ENCODE results near the gene ZC3H18. TPM values are rescaled to one million over a fixed set of nuclear protein-coding genes. Genes with fewer than 3 reads are reported as not detected.
A peak's percentile ranks its signal among the peaks of the same experiment; 100 is the strongest.

The ZC3H18 gene
- total RNA-seq, 3 donors from 2014 or later: 12.5 to 14.9 (median 13.3) TPM

GRCh38 chr16:88632587-88632930 lies 62.4 kb downstream of the ZC3H18 start:
- H3K4me3 ChIP-seq: no peak overlapping the region
- H3K9me3 ChIP-seq: no peaks in the 10 kb centered on the region
- TF ChIP-seq POLR2AphosphoS5 (IDR thresholded peaks at IDR 0.05): no peak
- TF ChIP-seq POLR2A (IDR thresholded peaks at IDR 0.05): no peak
- TF ChIP-seq CTCF (IDR thresholded peaks at IDR 0.05): no peak
- H3K27me3 ChIP-seq: peaks cover 2 to 14% of the 10 kb centered on the region in 2 donors
- intact Hi-C loops (cut with DNase I; ENCODE audit: low total_unique reads): no loop called here
- H3K4me1 ChIP-seq: peaks cover 0 to 12% of the 10 kb centered on the region in 2 donors
- DNase-seq (ENCODE audit: low spot score in 2 of 2): no peak
- no peak overlapping the region for H3K27ac ChIP-seq
- H3K36me3 ChIP-seq: peaks cover 8% of the 10 kb centered on the region

GRCh38 chr16:88633684-88634140 lies 63.5 kb downstream of the ZC3H18 start:
- peaks cover 0 to 12% of the 10 kb centered on the region in 2 donors for H3K4me1 ChIP-seq
- no peak for DNase-seq (ENCODE audit: low spot score in 2 of 2)
- peak overlapping the region; percentile 29 to 69 (median 44) for H3K4me3 ChIP-seq
- no peak overlapping the region for H3K27ac ChIP-seq
- H3K27me3 ChIP-seq: peaks cover 2 to 20% of the 10 kb centered on the region in 2 donors
- intact Hi-C loops (cut with DNase I; ENCODE audit: low total_unique reads): no loop called here
- peaks cover 8% of the 10 kb centered on the region for H3K36me3 ChIP-seq
- H3K9me3 ChIP-seq: no peaks in the 10 kb centered on the region
- TF ChIP-seq POLR2AphosphoS5 (IDR thresholded peaks at IDR 0.05) (no peak), CTCF (IDR thresholded peaks at IDR 0.05) (no peak), POLR2A (IDR thresholded peaks at IDR 0.05) (no peak)

- no peak overlapping the region for H3K27ac ChIP-seq
Measured at GRCh38 chr16:88634141-88634993, 64.2 kb downstream of the ZC3H18 start.

GRCh38 chr16:88634994-88635670 lies 64.9 kb downstream of the ZC3H18 start:
- H3K4me1 ChIP-seq: peaks cover 0 to 17% of the 10 kb centered on the region in 2 donors
- no peak overlapping the region for H3K27ac ChIP-seq

More at GRCh38 chr16:88634141-88634993, 64.2 kb downstream of the ZC3H18 start:
- Histone ChIP-seq H3K9me3 (no peaks in the 10 kb centered on the region), H3K4me3 (peak overlapping the region; percentile 29 to 69 (median 44)), H3K4me1 (peaks cover 0 to 12% of the 10 kb centered on the region in 2 donors), H3K36me3 (peaks cover 8% of the 10 kb centered on the region), H3K27me3 (peaks cover 2 to 26% of the 10 kb centered on the region in 2 donors)
- intact Hi-C loops (cut with DNase I; ENCODE audit: low total_unique reads): no loop called here
- TF ChIP-seq POLR2A (IDR thresholded peaks at IDR 0.05) (no peak), POLR2AphosphoS5 (IDR thresholded peaks at IDR 0.05) (no peak), CTCF (IDR thresholded peaks at IDR 0.05) (no peak)
- DNase-seq (ENCODE audit: low spot score in 2 of 2): no peak

More at GRCh38 chr16:88634994-88635670, 64.9 kb downstream of the ZC3H18 start:
- peak overlapping the region; percentile 29 to 69 (median 44) for H3K4me3 ChIP-seq
- H3K9me3 ChIP-seq: no peaks in the 10 kb centered on the region
- H3K27me3 ChIP-seq: peaks cover 2 to 34% of the 10 kb centered on the region in 2 donors
- no peak for DNase-seq (ENCODE audit: low spot score in 2 of 2)
- intact Hi-C loops (cut with DNase I; ENCODE audit: low total_unique reads): no loop called here
- peaks cover 8% of the 10 kb centered on the region for H3K36me3 ChIP-seq
- TF ChIP-seq POLR2A (IDR thresholded peaks at IDR 0.05) (no peak), CTCF (IDR thresholded peaks at IDR 0.05) (no peak), POLR2AphosphoS5 (IDR thresholded peaks at IDR 0.05) (no peak)

Measured in breast epithelium (tissue), 4 donors.